Activated CD8-positive, alpha-beta T cell treated with anti-CD3 and anti-CD28 coated beads for 36 hours (primary cell): ENCODE data around the gene ZKSCAN1. TPM values are rescaled to one million over a fixed set of nuclear protein-coding genes. Genes with fewer than 3 reads are reported as not detected.

Experiments
- ATAC-seq: fragments of 200-7000 bp; cut with Tn5 transposase; one replicate; pipeline ENCODE4 v1.10.0; 2021; ENCODE audit warnings: mild to moderate bottlenecking, moderate library complexity
- CTCF ChIA-PET: fragments of 350-600 bp; sonication (Branson Sonifier 250); formaldehyde crosslinking; loops from one replicate; lab custom pipeline; 2021; ENCODE audit warnings: antibody characterized with exemption; lab: Charles Lee
- POLR2A ChIA-PET: fragments of 350-600 bp; sonication (Branson Sonifier 250); formaldehyde crosslinking; loops from one replicate; lab custom pipeline; 2021; ENCODE audit warnings: antibody characterized with exemption; lab: Charles Lee
- DNase-seq: peaks from one replicate; pipeline ENCODE4 v3.0.0-alpha.2; 2020
- H3K27ac Mint-ChIP-seq: one replicate; pipeline ENCODE4 v1.8.0; 2021; ENCODE audit warnings: mild to moderate bottlenecking, mixed read lengths
- H3K27me3 Mint-ChIP-seq: one replicate; pipeline ENCODE4 v1.8.0; 2021; ENCODE audit warnings: mixed read lengths
- H3K36me3 Mint-ChIP-seq: one replicate; pipeline ENCODE4 v1.8.0; 2021; ENCODE audit warnings: low read depth, mixed read lengths
- H3K4me1 Mint-ChIP-seq: one replicate; pipeline ENCODE4 v1.8.0; 2021; ENCODE audit warnings: low read depth, mixed read lengths
- H3K4me3 Mint-ChIP-seq: one replicate; pipeline ENCODE4 v1.8.0; 2021; ENCODE audit warnings: mild to moderate bottlenecking, moderate library complexity, mixed read lengths
- H3K9me3 Mint-ChIP-seq: one replicate; pipeline ENCODE4 v1.8.0; 2021; ENCODE audit warnings: mixed read lengths
- intact Hi-C: fragments of 100-400 bp; cut with micrococcal nuclease; formaldehyde crosslinking; loops from one replicate; pipeline ENCODE4 v1.10.0; 2022
- total RNA-seq, 2 experiments: library from RNA; stranded (reverse); gene quantifications; one replicate each; pipeline ENCODE4 v1.2.3, GENCODE V29; 2021
- TF ChIP-seq, protein P1 (sequence below): fragments of 200-600 bp; IDR thresholded peaks from one replicate; pipeline ENCODE4 v1.8.0; 2022; ENCODE audit warnings: antibody characterized with exemption, mild to moderate bottlenecking

The ZKSCAN1 gene
- total RNA-seq, 2 experiments from 2014 or later = 41.9 to 47.3 TPM

DNA sequence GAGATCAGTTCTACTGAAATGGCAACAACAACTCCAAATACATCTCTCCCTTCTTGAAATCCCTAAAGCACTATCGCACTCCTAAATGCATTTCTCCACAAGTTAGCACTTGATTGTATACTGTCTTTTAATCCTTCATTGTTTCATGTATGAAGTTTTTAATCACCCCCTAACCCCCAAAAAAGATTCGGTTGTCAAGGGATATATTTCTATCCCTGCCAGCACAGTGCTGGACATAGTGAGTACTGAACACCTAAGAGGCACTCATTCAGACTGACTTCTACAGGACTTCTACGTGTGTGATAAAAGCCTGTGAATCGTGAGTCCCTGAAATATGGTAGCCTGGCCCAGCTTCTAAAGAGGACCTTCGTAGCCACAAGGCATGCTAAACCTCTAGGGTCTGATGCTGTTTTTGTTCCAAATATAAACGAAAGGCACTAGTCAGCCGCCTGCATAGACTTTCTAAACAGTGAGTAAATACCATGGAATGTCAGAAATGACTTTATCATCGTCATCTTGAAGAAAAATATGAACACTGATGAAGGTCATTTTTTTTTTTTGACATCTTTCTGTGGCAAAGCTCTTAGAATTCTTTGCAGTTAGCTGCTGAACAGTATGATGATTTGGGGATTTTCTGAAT, 19.6 kb downstream of the ZKSCAN1 start:
- intact Hi-C loops = no loop called here
- no peak for ATAC-seq
- DNase-seq = no peak
- ChIA-PET POLR2A (no interaction called here), CTCF (no interaction called here)
- peaks cover under 1% of the 10 kb centered on the region for H3K4me1 Mint-ChIP-seq
- peaks cover 51% of the 10 kb centered on the region for H3K36me3 Mint-ChIP-seq
- no peaks in the 10 kb centered on the region for H3K27me3 Mint-ChIP-seq
- H3K4me3 Mint-ChIP-seq = no peak overlapping the region
- H3K9me3 Mint-ChIP-seq = no peaks in the 10 kb centered on the region
- no peak overlapping the region for H3K27ac Mint-ChIP-seq
- TF ChIP-seq, protein P1, sequence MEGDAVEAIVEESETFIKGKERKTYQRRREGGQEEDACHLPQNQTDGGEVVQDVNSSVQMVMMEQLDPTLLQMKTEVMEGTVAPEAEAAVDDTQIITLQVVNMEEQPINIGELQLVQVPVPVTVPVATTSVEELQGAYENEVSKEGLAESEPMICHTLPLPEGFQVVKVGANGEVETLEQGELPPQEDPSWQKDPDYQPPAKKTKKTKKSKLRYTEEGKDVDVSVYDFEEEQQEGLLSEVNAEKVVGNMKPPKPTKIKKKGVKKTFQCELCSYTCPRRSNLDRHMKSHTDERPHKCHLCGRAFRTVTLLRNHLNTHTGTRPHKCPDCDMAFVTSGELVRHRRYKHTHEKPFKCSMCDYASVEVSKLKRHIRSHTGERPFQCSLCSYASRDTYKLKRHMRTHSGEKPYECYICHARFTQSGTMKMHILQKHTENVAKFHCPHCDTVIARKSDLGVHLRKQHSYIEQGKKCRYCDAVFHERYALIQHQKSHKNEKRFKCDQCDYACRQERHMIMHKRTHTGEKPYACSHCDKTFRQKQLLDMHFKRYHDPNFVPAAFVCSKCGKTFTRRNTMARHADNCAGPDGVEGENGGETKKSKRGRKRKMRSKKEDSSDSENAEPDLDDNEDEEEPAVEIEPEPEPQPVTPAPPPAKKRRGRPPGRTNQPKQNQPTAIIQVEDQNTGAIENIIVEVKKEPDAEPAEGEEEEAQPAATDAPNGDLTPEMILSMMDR = no peak

DNA sequence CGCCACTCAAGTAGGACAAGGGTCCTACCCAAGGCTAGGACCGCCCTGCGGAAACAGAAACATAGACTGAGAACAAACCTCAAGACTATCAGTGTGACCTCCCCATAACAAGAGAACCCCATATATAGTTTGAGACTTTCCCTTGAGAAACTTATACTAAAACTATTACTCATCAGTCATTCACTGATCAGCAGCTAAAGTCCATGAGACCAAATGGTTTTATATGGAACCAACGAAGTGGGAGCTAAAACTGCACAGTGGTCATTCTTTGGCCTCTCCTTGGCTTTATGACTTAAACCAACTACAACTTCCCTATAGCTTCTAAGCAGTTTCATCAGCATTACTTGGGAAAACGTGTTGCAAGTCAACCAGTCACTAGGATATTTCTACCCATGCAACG, 20.5 kb downstream of the ZKSCAN1 start:
- H3K9me3 Mint-ChIP-seq = no peaks in the 10 kb centered on the region
- peaks cover 8% of the 10 kb centered on the region for H3K4me1 Mint-ChIP-seq
- no peak for DNase-seq
- intact Hi-C loops = no loop called here
- H3K4me3 Mint-ChIP-seq = no peak overlapping the region
- TF ChIP-seq, protein P1 = no peak
- ATAC-seq = no peak
- ChIA-PET POLR2A (no interaction called here), CTCF (no interaction called here)
- H3K27ac Mint-ChIP-seq = no peak overlapping the region
- H3K36me3 Mint-ChIP-seq = peaks cover 47% of the 10 kb centered on the region
- no peaks in the 10 kb centered on the region for H3K27me3 Mint-ChIP-seq

DNA sequence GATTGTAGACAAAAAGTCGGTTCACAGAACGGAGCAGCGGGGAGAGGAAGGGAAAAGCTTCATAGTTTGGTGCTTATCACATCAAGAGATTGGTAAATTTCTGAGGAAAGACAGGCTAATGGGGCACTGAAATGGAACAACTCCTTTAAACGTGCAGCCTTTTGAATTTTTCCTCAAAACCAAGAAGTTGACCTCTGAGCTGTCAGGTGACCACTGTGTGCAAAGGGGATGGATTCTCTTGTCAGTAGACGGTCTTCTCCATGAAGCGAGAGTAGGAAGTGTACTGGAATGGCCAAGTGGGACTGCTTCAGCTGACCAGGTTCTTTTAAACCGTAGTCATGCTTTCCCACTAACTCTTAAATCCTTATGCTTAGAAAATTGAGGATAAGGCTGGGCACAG, 22.9 kb downstream of the ZKSCAN1 start:
- no peak overlapping the region for H3K27ac Mint-ChIP-seq
- CTCF ChIA-PET = interaction anchor here (0.8 kb wide), 1 partner anchor 10 kb away, joined by 4 read pairs; no protein-coding TSS in a partner anchor
- TF ChIP-seq, protein P1 = no peak
- peaks cover 38% of the 10 kb centered on the region for H3K36me3 Mint-ChIP-seq
- H3K27me3 Mint-ChIP-seq = no peaks in the 10 kb centered on the region
- no peak overlapping the region for H3K4me3 Mint-ChIP-seq
- POLR2A ChIA-PET = interaction anchor here (0.8 to 1.5 kb wide), 3 partner anchors 11 to 105 kb away, joined by 3 to 4 read pairs (median 3); no protein-coding TSS in a partner anchor
- DNase-seq (no peak), ATAC-seq (no peak)
- H3K9me3 Mint-ChIP-seq = no peaks in the 10 kb centered on the region
- peaks cover 17% of the 10 kb centered on the region for H3K4me1 Mint-ChIP-seq
- intact Hi-C loops = no loop called here

DNA sequence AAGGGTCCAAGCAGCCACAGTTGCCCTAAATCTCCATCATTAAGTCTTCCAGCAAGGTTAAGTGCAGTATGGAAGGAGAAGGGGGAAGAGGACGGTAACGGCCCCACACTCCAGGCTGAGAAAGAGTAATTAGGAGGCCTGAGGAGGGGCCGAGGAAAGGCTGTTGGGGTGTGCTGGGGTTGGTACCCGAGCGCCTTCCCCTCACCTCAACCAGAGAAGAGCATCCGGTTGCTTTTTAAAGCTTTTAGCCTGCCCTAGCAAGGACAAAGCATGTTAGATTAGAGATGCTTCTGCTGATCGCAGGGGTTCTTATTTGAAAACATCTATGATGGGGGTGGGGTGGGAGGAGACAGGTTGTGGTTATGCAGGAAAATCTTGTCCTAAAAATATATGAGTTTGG, 25.2 kb downstream of the ZKSCAN1 start:
- TF ChIP-seq, protein P1 = no peak
- H3K4me3 Mint-ChIP-seq = no peak overlapping the region
- DNase-seq (no peak), ATAC-seq (no peak)
- H3K36me3 Mint-ChIP-seq = peaks cover 20% of the 10 kb centered on the region
- H3K9me3 Mint-ChIP-seq = no peaks in the 10 kb centered on the region
- CTCF ChIA-PET = interaction anchor here (1.3 kb wide), 1 partner anchor 11 kb away, joined by 3 read pairs; no protein-coding TSS in a partner anchor
- peaks cover 20% of the 10 kb centered on the region for H3K4me1 Mint-ChIP-seq
- POLR2A ChIA-PET = interaction anchor here (0.9 kb wide), 1 partner anchor 121 kb away, joined by 3 read pairs; the partner anchor contains the start of gene TRIM4
- H3K27ac Mint-ChIP-seq = no peak overlapping the region
- H3K27me3 Mint-ChIP-seq = no peaks in the 10 kb centered on the region
- intact Hi-C loops = no loop called here

DNA sequence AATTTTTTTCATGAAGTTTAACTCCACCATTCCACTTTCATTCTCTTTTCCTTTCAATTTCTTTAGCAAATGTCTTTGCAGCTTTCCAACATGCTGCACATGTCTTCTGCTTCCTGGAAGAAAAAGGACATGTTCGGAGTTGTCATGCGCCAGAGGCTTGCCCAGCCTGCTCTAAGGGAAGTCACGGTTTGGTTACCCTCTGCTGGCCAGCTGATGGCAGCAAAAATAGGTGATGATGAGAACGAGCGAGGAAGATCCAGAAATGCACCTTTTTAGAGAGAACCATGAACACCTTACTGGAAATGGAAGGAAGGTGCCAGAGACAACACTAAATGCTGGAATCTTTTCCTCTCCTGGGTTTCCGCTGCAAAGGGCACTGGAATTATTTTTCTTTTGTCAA, 29.3 kb downstream of the ZKSCAN1 start:
- intact Hi-C loops = no loop called here
- Mint-ChIP-seq H3K27ac (no peak overlapping the region), H3K27me3 (no peaks in the 10 kb centered on the region), H3K9me3 (no peaks in the 10 kb centered on the region), H3K4me1 (peaks cover 24% of the 10 kb centered on the region), H3K4me3 (no peak overlapping the region), H3K36me3 (peaks cover 5% of the 10 kb centered on the region)
- ChIA-PET CTCF (interaction anchor here (0.6 to 1.0 kb wide), 2 partner anchors 8 to 84 kb away, joined by 3 read pairs; no protein-coding TSS in a partner anchor), POLR2A (no interaction called here)
- peak; percentile 22 for DNase-seq
- TF ChIP-seq, protein P1 = no peak
- ATAC-seq = no peak
